Natural killer cell (primary cell): ENCODE data around the gene CYP2C19. TPM values are rescaled to one million over a fixed set of nuclear protein-coding genes. Genes with fewer than 3 reads are reported as not detected.
"Not testable (repeated sequence)": the region's sequence is repeated elsewhere in the genome, so short reads cannot be mapped to it uniquely, and the experiment has no call there.

ENCODE experiments used
- ATAC-seq, 3 donors: fragments of 150-1000 bp in 2 of 3; fragments of 200-7000 bp in 1 of 3; cut with Tn5 transposase; 1 replicate in 1 of 3; 2 replicates in 2 of 3; pipeline ENCODE4 v1.10.0; 2021; ENCODE audit warnings: mild to moderate bottlenecking in 2 of 3, moderate library complexity in 2 of 3
- DNase-seq, 2 donors: peaks; one replicate each; pipeline versions ENCODE4 v3.0.0 to v3.0.0-alpha.2; 2013 to 2021; ENCODE audit warnings: mixed read lengths in 1 of 2
- H3K27ac ChIP-seq: one replicate; pipeline ENCODE4 v1.5.1; 2013; ENCODE audit warnings: mild to moderate bottlenecking, low read length
- H3K27me3 ChIP-seq: one replicate; pipeline ENCODE4 v1.6.1; 2013; ENCODE audit warnings: low read length; ENCODE audit not compliant: control insufficient read depth, insufficient read depth
- H3K36me3 ChIP-seq: one replicate; pipeline ENCODE4 v1.6.1; 2013; ENCODE audit warnings: low read length; ENCODE audit not compliant: control insufficient read depth, insufficient read depth
- H3K4me1 ChIP-seq: one replicate; pipeline ENCODE4 v1.6.1; 2013; ENCODE audit warnings: low read length; ENCODE audit not compliant: control insufficient read depth, insufficient read depth
- H3K4me3 ChIP-seq: one replicate; pipeline ENCODE4 v1.5.1; 2013; ENCODE audit warnings: low read length
- H3K9me3 ChIP-seq: one replicate; pipeline ENCODE4 v1.6.1; 2013; ENCODE audit warnings: low read length; ENCODE audit not compliant: control insufficient read depth, insufficient read depth
- H3K27ac Mint-ChIP-seq, 2 donors: one replicate each; pipeline ENCODE4 v1.8.0; 2022; ENCODE audit warnings: mild to moderate bottlenecking in 2 of 2, mixed read lengths in 2 of 2, moderate library complexity in 1 of 2
- H3K27me3 Mint-ChIP-seq, 2 donors: one replicate each; pipeline ENCODE4 v1.8.0; 2022; ENCODE audit warnings: low read depth in 2 of 2, mixed read lengths in 2 of 2
- H3K36me3 Mint-ChIP-seq: one replicate; pipeline ENCODE4 v1.8.0; 2022; ENCODE audit warnings: mixed read lengths
- H3K4me1 Mint-ChIP-seq, 2 donors: one replicate each; pipeline ENCODE4 v1.8.0; 2022; ENCODE audit warnings: mixed read lengths in 2 of 2
- H3K4me3 Mint-ChIP-seq: one replicate; pipeline ENCODE4 v1.8.0; 2022; ENCODE audit warnings: mild to moderate bottlenecking, moderate library complexity, mixed read lengths
- H3K9me3 Mint-ChIP-seq, 2 donors: one replicate each; pipeline ENCODE4 v1.8.0; 2022; ENCODE audit warnings: mixed read lengths in 2 of 2
- WGBS: methylation state at CpG from one replicate; pipeline ENCODE4 v1.1.7; 2013; ENCODE audit warnings: missing lambda C conversion rate; ENCODE audit not compliant: insufficient coverage; 5-methylcytosine and 5-hydroxymethylcytosine counted together
- intact Hi-C: fragments of 100-400 bp; cut with micrococcal nuclease; formaldehyde crosslinking; loops from one replicate; pipeline ENCODE4 v1.14.2; 2022
- total RNA-seq, 4 donors: library from RNA; stranded (reverse); fragments of 120-200 nt in 1 of 4; gene quantifications; one replicate each; pipeline versions ENCODE4 v1.2.3 to v1.2.4, GENCODE V29; 2013 to 2022
- TF ChIP-seq, protein P1 (sequence below): fragments of 200-600 bp; IDR thresholded peaks from one replicate; pipeline ENCODE4 v1.8.0; 2022; ENCODE audit warnings: antibody characterized with exemption

The CYP2C19 gene
- total RNA-seq, 3 donors from 2014 or later (not counting 1 experiment from before 2014, with no cell fraction given) = not detected

DNA sequence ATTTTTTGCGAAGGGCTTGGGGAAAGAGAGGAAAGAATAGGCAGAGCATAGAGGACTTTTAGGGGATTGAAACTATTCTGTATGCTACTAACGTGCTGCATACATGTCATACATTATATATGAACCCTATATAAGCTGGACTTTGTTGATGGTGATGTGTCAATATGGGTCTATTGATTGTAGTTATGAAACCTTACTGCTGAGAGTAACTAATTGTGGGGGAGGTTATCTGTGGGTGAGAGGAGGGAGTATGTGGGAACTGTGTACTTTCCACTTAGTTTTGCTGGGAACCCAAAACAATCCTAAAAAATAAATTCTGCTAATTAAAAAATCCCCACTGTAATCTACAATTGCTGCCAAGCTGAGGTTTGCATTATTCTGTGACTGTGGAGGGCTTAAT is 15.3 kb upstream of the CYP2C19 start:
- Histone ChIP-seq H3K36me3 (no peaks in the 10 kb centered on the region), H3K27ac (no peak overlapping the region), H3K4me1 (no peaks in the 10 kb centered on the region), H3K27me3 (no peaks in the 10 kb centered on the region), H3K9me3 (peaks cover 10% of the 10 kb centered on the region), H3K4me3 (no peak overlapping the region)
- TF ChIP-seq, protein P1, sequence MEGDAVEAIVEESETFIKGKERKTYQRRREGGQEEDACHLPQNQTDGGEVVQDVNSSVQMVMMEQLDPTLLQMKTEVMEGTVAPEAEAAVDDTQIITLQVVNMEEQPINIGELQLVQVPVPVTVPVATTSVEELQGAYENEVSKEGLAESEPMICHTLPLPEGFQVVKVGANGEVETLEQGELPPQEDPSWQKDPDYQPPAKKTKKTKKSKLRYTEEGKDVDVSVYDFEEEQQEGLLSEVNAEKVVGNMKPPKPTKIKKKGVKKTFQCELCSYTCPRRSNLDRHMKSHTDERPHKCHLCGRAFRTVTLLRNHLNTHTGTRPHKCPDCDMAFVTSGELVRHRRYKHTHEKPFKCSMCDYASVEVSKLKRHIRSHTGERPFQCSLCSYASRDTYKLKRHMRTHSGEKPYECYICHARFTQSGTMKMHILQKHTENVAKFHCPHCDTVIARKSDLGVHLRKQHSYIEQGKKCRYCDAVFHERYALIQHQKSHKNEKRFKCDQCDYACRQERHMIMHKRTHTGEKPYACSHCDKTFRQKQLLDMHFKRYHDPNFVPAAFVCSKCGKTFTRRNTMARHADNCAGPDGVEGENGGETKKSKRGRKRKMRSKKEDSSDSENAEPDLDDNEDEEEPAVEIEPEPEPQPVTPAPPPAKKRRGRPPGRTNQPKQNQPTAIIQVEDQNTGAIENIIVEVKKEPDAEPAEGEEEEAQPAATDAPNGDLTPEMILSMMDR = no peak
- H3K9me3 Mint-ChIP-seq = peaks cover 17 to 25% of the 10 kb centered on the region in 2 donors
- no peak overlapping the region for H3K4me3 Mint-ChIP-seq
- H3K36me3 Mint-ChIP-seq = peaks cover 6% of the 10 kb centered on the region
- H3K27ac Mint-ChIP-seq = no peak overlapping the region
- DNase-seq = no peak
- intact Hi-C loops = no loop called here
- 83% methylated on average over 1 of the region's 2 CpGs for WGBS
- no peak for ATAC-seq
- H3K27me3 Mint-ChIP-seq = no peaks in the 10 kb centered on the region
- H3K4me1 Mint-ChIP-seq = no peaks in the 10 kb centered on the region

DNA sequence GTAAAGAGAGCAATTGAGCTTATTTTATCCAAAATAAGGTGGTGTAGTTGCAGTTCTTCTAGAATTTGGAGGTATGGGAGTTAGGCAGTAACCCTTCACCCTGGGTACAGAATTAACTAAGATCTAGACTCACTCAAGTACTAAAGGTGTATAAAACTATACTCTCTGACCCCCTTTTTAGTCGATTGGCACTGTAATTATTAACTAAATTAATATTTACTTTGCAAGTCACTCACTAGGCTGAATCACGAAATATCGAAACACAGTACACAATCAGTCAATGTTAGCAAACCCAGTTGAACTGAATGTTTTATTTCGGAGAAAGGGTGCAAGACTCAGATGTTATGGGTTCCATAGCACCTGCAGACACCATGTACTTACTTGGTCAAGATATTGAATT is 14.6 kb upstream of the CYP2C19 start:
- peaks cover 10% of the 10 kb centered on the region for H3K9me3 ChIP-seq
- Mint-ChIP-seq H3K9me3 (peaks cover 14 to 23% of the 10 kb centered on the region in 2 donors), H3K4me3 (no peak overlapping the region), H3K4me1 (no peaks in the 10 kb centered on the region), H3K36me3 (peaks cover 6% of the 10 kb centered on the region), H3K27me3 (no peaks in the 10 kb centered on the region), H3K27ac (no peak overlapping the region)
- intact Hi-C loops = no loop called here
- ATAC-seq (no peak), DNase-seq (no peak)
- H3K27me3 ChIP-seq = no peaks in the 10 kb centered on the region
- no peak overlapping the region for H3K4me3 ChIP-seq
- no peaks in the 10 kb centered on the region for H3K36me3 ChIP-seq
- TF ChIP-seq, protein P1 = no peak
- no peak overlapping the region for H3K27ac ChIP-seq
- no peaks in the 10 kb centered on the region for H3K4me1 ChIP-seq
- 93% methylated on average over 4 of the region's 4 CpGs for WGBS

- TF ChIP-seq, protein P1 = no peak
- Histone ChIP-seq H3K4me3 (no peak overlapping the region), H3K36me3 (no peaks in the 10 kb centered on the region), H3K9me3 (peaks cover 4% of the 10 kb centered on the region), H3K27ac (no peak overlapping the region), H3K27me3 (no peaks in the 10 kb centered on the region), H3K4me1 (no peaks in the 10 kb centered on the region)
- intact Hi-C loops = no loop called here
- WGBS = 83% methylated on average over 2 of the region's 2 CpGs
- no peaks in the 10 kb centered on the region for H3K36me3 Mint-ChIP-seq
- H3K4me1 Mint-ChIP-seq = no peaks in the 10 kb centered on the region
- H3K4me3 Mint-ChIP-seq = no peak overlapping the region
- H3K27ac Mint-ChIP-seq = no peak overlapping the region
- H3K27me3 Mint-ChIP-seq = no peaks in the 10 kb centered on the region
- peaks cover 3 to 6% of the 10 kb centered on the region in 2 donors for H3K9me3 Mint-ChIP-seq
- DNase-seq (no peak), ATAC-seq (no peak)
These were observed 4.6 kb upstream of the CYP2C19 start for GRCh38 chr10:94757916-94758315.

GRCh38 chr10:94760586-94761178 is 1.8 kb upstream of the CYP2C19 start:
- 75% methylated on average over 1 of the region's 2 CpGs for WGBS
- intact Hi-C loops = no loop called here
- Histone ChIP-seq H3K4me3 (no peak overlapping the region), H3K27ac (no peak overlapping the region), H3K4me1 (no peaks in the 10 kb centered on the region), H3K36me3 (no peaks in the 10 kb centered on the region), H3K9me3 (peaks cover 4% of the 10 kb centered on the region), H3K27me3 (no peaks in the 10 kb centered on the region)
- no peak for DNase-seq
- no peaks in the 10 kb centered on the region for H3K27me3 Mint-ChIP-seq
- no peak overlapping the region for H3K4me3 Mint-ChIP-seq
- H3K4me1 Mint-ChIP-seq = no peaks in the 10 kb centered on the region
- no peak overlapping the region for H3K27ac Mint-ChIP-seq
- TF ChIP-seq, protein P1 = no peak
- no peak for ATAC-seq
- H3K9me3 Mint-ChIP-seq = peaks cover 7 to 9% of the 10 kb centered on the region in 2 donors
- peaks cover 6% of the 10 kb centered on the region for H3K36me3 Mint-ChIP-seq

DNA sequence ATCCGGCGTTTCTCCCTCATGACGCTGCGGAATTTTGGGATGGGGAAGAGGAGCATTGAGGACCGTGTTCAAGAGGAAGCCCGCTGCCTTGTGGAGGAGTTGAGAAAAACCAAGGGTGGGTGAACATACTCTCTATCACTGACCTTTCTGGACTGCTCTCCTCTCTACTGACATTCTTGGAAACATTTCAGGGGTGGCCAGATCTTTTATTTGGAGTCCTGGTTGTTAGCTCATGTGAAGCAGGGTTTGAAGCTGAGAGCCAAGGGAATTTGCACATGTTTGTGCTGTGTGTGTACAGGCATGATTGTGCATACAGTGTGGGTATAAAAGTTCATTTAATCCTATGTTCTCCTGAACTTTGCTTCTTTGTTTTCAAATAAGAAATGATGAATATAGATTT is 12.9 kb downstream of the CYP2C19 start:
- H3K4me1 ChIP-seq, H3K27ac Mint-ChIP-seq, H3K36me3 Mint-ChIP-seq, DNase-seq, H3K4me1 Mint-ChIP-seq, H3K4me3 ChIP-seq, H3K27me3 Mint-ChIP-seq, intact Hi-C loops, H3K9me3 Mint-ChIP-seq, H3K9me3 ChIP-seq, ATAC-seq, H3K4me3 Mint-ChIP-seq, H3K27ac ChIP-seq, H3K36me3 ChIP-seq, H3K27me3 ChIP-seq: not testable (repeated sequence)
- WGBS = 100% methylated on average over 4 of the region's 6 CpGs
